IMR-90 (cell line): ENCODE results near the gene MRPS15. TPM values are rescaled to one million over a fixed set of nuclear protein-coding genes. Genes with fewer than 3 reads are reported as not detected.

Experiments used
- ATAC-seq: fragments of 200-7000 bp; cut with Tn5 transposase; 2 replicates; pipeline ENCODE4 v1.9.1; 2020; ENCODE audit warnings: low read depth, mild to moderate bottlenecking, moderate library complexity
- BruUV-seq: library from RNA; stranded (reverse); fragments of 400-500 nt; replicated peaks from 2 replicates; lab custom pipeline; 2021; lab: Mats Ljungman, UMichigan
- CTCF ChIA-PET: fragments of 300-600 bp; formaldehyde crosslinking; extraction: SDS; loops from one replicate; lab custom pipeline; 2021; ENCODE audit warnings: antibody characterized with exemption; lab: Yijun Ruan, JAX
- POLR2A ChIA-PET: fragments of 300-600 bp; sonication (Branson Sonifier 250); formaldehyde crosslinking; loops from one replicate; lab custom pipeline; 2022; ENCODE audit warnings: antibody characterized with exemption; ENCODE audit not compliant: unreplicated experiment; lab: Charles Lee
- DNase-seq: peaks from one replicate; pipeline ENCODE4 v3.0.0; 2013
- H2AFZ ChIP-seq: replicated peaks from 2 replicates; pipeline ENCODE3; 2013; ENCODE audit warnings: low read length, mild to moderate bottlenecking; ENCODE audit not compliant: poor library complexity
- H2AK5ac ChIP-seq: 2 replicates; pipeline ENCODE4 v1.6.1; 2013; ENCODE audit warnings: low read depth, low read length, inconsistent platforms
- H2AK9ac ChIP-seq: replicated peaks from 2 replicates; pipeline ENCODE3; 2013; ENCODE audit warnings: mild to moderate bottlenecking, low read depth, low read length, moderate library complexity; ENCODE audit not compliant: poor library complexity
- H2BK120ac ChIP-seq: 2 replicates; pipeline ENCODE4 v1.6.1; 2013; ENCODE audit warnings: low read depth, low read length, inconsistent platforms
- H2BK15ac ChIP-seq: 3 replicates; pipeline ENCODE4 v1.6.1; 2013; ENCODE audit warnings: low read depth, low read length, inconsistent platforms
- H2BK20ac ChIP-seq: 2 replicates; pipeline ENCODE4 v1.6.1; 2013; ENCODE audit warnings: low read depth, mild to moderate bottlenecking, inconsistent platforms, low read length, moderate library complexity
- H2BK5ac ChIP-seq: 2 replicates; pipeline ENCODE4 v1.6.1; 2013; ENCODE audit warnings: mild to moderate bottlenecking, low read depth, low read length, inconsistent platforms; ENCODE audit not compliant: poor library complexity, severe bottlenecking
- H3K14ac ChIP-seq: replicated peaks from 2 replicates; pipeline ENCODE4 v1.6.1; 2013; ENCODE audit warnings: low read depth, low read length, inconsistent platforms
- H3K18ac ChIP-seq: 2 replicates; pipeline ENCODE4 v1.6.1; 2013; ENCODE audit warnings: low read depth, low read length, control low read depth
- H3K23ac ChIP-seq: 2 replicates; pipeline ENCODE4 v1.6.1; 2013; ENCODE audit warnings: low read depth, low read length, inconsistent platforms
- H3K27ac ChIP-seq: 2 replicates; pipeline ENCODE4 v1.5.1; 2013; ENCODE audit warnings: mild to moderate bottlenecking, control low read depth, low read length; ENCODE audit not compliant: insufficient read depth
- H3K27me3 ChIP-seq: 2 replicates; pipeline ENCODE4 v1.6.1; 2013; ENCODE audit warnings: low read length; ENCODE audit not compliant: control insufficient read depth, insufficient read depth
- H3K36me3 ChIP-seq: 2 replicates; pipeline ENCODE4 v1.6.1; 2013; ENCODE audit warnings: low read length, mixed read lengths; ENCODE audit not compliant: control insufficient read depth, insufficient read depth
- H3K4ac ChIP-seq: 2 replicates; pipeline ENCODE4 v1.6.1; 2013; ENCODE audit warnings: low read depth, low read length, inconsistent platforms
- H3K4me1 ChIP-seq: 2 replicates; pipeline ENCODE4 v1.6.1; 2013; ENCODE audit warnings: low read length, mixed read lengths; ENCODE audit not compliant: control insufficient read depth, insufficient read depth
- H3K4me2 ChIP-seq: 2 replicates; pipeline ENCODE4 v1.6.1; 2013; ENCODE audit warnings: low read depth, mild to moderate bottlenecking, control low read depth, low read length, moderate library complexity
- H3K4me3 ChIP-seq: 2 replicates; pipeline ENCODE4 v1.5.1; 2013; ENCODE audit warnings: low read depth, mild to moderate bottlenecking, control low read depth, low read length, moderate library complexity; ENCODE audit not compliant: insufficient read depth
- H3K56ac ChIP-seq: 2 replicates; pipeline ENCODE4 v1.6.1; 2013; ENCODE audit warnings: low read length, inconsistent platforms; ENCODE audit not compliant: insufficient read depth; ENCODE audit errors: extremely low read depth
- H3K79me1 ChIP-seq, 2 experiments: 2 replicates each; pipeline ENCODE4 v1.6.1; 2013; ENCODE audit warnings: low read length in 2 of 2, inconsistent platforms in 1 of 2, low read depth in 1 of 2
- H3K9ac ChIP-seq: 2 replicates; pipeline ENCODE4 v1.6.1; 2013; ENCODE audit warnings: low read depth, low read length, control low read depth
- H3K9me1 ChIP-seq: 2 replicates; pipeline ENCODE4 v1.6.1; 2013; ENCODE audit warnings: low read length, inconsistent platforms; ENCODE audit not compliant: insufficient read depth
- H3K9me3 ChIP-seq: 2 replicates; pipeline ENCODE4 v1.6.1; 2013; ENCODE audit warnings: low read length; ENCODE audit not compliant: control insufficient read depth, insufficient read depth
- H4K20me1 ChIP-seq: 2 replicates; pipeline ENCODE4 v1.6.1; 2013; ENCODE audit warnings: low read length, inconsistent platforms; ENCODE audit not compliant: insufficient read depth
- H4K5ac ChIP-seq: 2 replicates; pipeline ENCODE4 v1.6.1; 2013; ENCODE audit warnings: mild to moderate bottlenecking, low read depth, low read length, control low read depth
- H4K8ac ChIP-seq, 2 experiments: 2 replicates each; pipeline ENCODE4 v1.6.1; 2013; ENCODE audit warnings: low read depth in 2 of 2, low read length in 2 of 2, control low read depth in 1 of 2, inconsistent platforms in 1 of 2
- H4K91ac ChIP-seq: 2 replicates; pipeline ENCODE4 v1.6.1; 2013; ENCODE audit warnings: low read depth, low read length, inconsistent platforms; ENCODE audit not compliant: insufficient read depth
- CTCF ChIP-seq: conservative IDR thresholded peaks from 2 replicates; pipeline ENCODE4 v1.5.1; 2012; ENCODE audit warnings: mild to moderate bottlenecking, low read depth, low read length, improper control_type of control experiment
- FOS ChIP-seq: fragments of 150-350 bp; IDR thresholded peaks from 2 replicates; pipeline ENCODE4 v1.6.1; 2016; ENCODE audit warnings: low read depth, low read length
- RAD21 ChIP-seq: IDR thresholded peaks from 2 replicates; pipeline ENCODE4 v1.6.1; 2012; ENCODE audit warnings: low read length, improper control_type of control experiment
- WGBS, 2 experiments: methylation state at CpG; one replicate each; pipeline versions ENCODE4 v1.1.5 to v1.1.7; 2013; ENCODE audit warnings: missing lambda C conversion rate in 2 of 2; ENCODE audit not compliant: insufficient read length in 1 of 2; ENCODE audit errors: extremely low coverage in 2 of 2; 5-methylcytosine and 5-hydroxymethylcytosine counted together
- dilution Hi-C: fragments of 300-500 bp; cut with HindIII; formaldehyde crosslinking; loops from one replicate; pipeline ENCODE4 v1.14.3; 2018; ENCODE audit warnings: low sequenced_read_pairs; ENCODE audit not compliant: unreplicated experiment
- in situ Hi-C: fragments of 300-500 bp; cut with MboI; formaldehyde crosslinking; loops from 3 replicates; pipeline ENCODE4 v1.14.3; 2019; ENCODE audit warnings: low sequenced_read_pairs, inconsistent platforms, mixed read lengths
- intact Hi-C: fragments of 100-400 bp; cut with micrococcal nuclease; formaldehyde crosslinking; loops from 2 replicates; pipeline ENCODE4 v1.10.0; 2022
- polyA plus RNA-seq, 3 experiments: library from polyadenylated mRNA; depleted of rRNA; stranded (reverse); fragments of >200 nt; gene quantifications; 2 replicates each; pipeline ENCODE4 v1.2.3, GENCODE V29; 2012; ENCODE audit warnings: low replicate concordance in 1 of 3
- total RNA-seq: library from RNA; depleted of rRNA; stranded (reverse); fragments of >200 nt; gene quantifications from 2 replicates; pipeline ENCODE4 v1.2.3, GENCODE V29; 2012

The MRPS15 gene
- total and polyA plus RNA-seq, 2 of the 4 experiments (the other 2 are of a cell fraction) = 46.1 to 77.9 TPM

GRCh38 chr1:36411674-36412648 is 52.2 kb downstream of the MRPS15 start (continued):
- no peak for TF ChIP-seq RAD21

GRCh38 chr1:36408479-36408878 is 55.7 kb downstream of the MRPS15 start:
- TF ChIP-seq FOS = 0 out of 2 replicates have a peak, but pooled peaks have one; percentile 25
- TF ChIP-seq CTCF = no peak
- Histone ChIP-seq H4K8ac (no peak overlapping the region; a peak in 1 of 4 replicates), H3K4me3 (no peak overlapping the region), H3K23ac (peak overlapping the region; percentile 31; the same call in 1 of the 2 replicates), H3K4ac (peak overlapping the region; percentile 1; the same call in 1 of the 2 replicates), H3K27me3 (no peaks in the 10 kb centered on the region), H3K56ac (no peak overlapping the region), H3K14ac (0 out of 2 replicates have a peak overlapping the region, but pooled peaks have one; percentile 3), H2BK15ac (peak overlapping the region; percentile 28; the same call in 1 of the 3 replicates), H2AFZ (peak overlapping the region; percentile 36), H3K18ac (no peak overlapping the region; the same call in 1 of the 2 replicates), H3K36me3 (no peaks in the 10 kb centered on the region), H3K9me3 (no peaks in the 10 kb centered on the region; the same call in 1 of the 2 replicates), H2BK120ac (no peak overlapping the region; the same call in 1 of the 2 replicates), H4K5ac (no peak overlapping the region), H3K4me2 (peak overlapping the region; percentile 31; the same call in 1 of the 2 replicates), H4K91ac (no peak overlapping the region), H3K9me1 (no peaks in the 10 kb centered on the region), H4K20me1 (no peaks in the 10 kb centered on the region), H2AK9ac (no peak overlapping the region), H3K9ac (no peak overlapping the region), H3K4me1 (peaks cover 2% of the 10 kb centered on the region; the same call in 1 of the 2 replicates), H2BK20ac (no peak overlapping the region), H2AK5ac (no peak overlapping the region), H3K79me1 (no peaks in the 10 kb centered on the region), H3K27ac (no peak overlapping the region), H2BK5ac (peak overlapping the region; percentile 68)
- BruUV-seq = no TSS peak
- in situ Hi-C loops = loop anchor here (25.0 kb wide), 1 partner anchor 296 kb away; no protein-coding TSS in a partner anchor
- intact Hi-C loops = no loop called here
- DNase-seq = peak; percentile 61
- ATAC-seq = peak; percentile 89
- 50% methylated on average over 1 of the region's 2 CpGs; no CpG with 5 or more reads in 1 of the 2 experiments for WGBS, 2 experiments
- dilution Hi-C loops = no loop called here
- CTCF ChIA-PET = interaction anchor here (0.7 kb wide), 2 partner anchors 42 to 108 kb away, joined by 3 to 4 read pairs; no protein-coding TSS in a partner anchor
- POLR2A ChIA-PET = no interaction called here
